K562 (cell line): ENCODE measurements around the gene WIF1. TPM values are rescaled to one million over a fixed set of nuclear protein-coding genes. Genes with fewer than 3 reads are reported as not detected.

Experiments used
- ATAC-seq: fragments of 200-7000 bp; cut with Tn5 transposase; 3 replicates; pipeline ENCODE4 v1.9.1; 2020; ENCODE audit warnings: moderate library complexity
- BruUV-seq: library from RNA; stranded (reverse); fragments of 400-500 nt; replicated peaks from 2 replicates; lab custom pipeline; 2021; lab: Mats Ljungman, UMichigan
- CTCF ChIA-PET: fragments of 300-600 bp; formaldehyde crosslinking; extraction: SDS; loops from one replicate; lab custom pipeline; 2021; ENCODE audit warnings: low intra/inter-chr PET ratio; lab: Yijun Ruan, JAX
- POLR2A ChIA-PET: fragments of 300-600, 350-650 bp; sonication (Branson Sonifier 250); formaldehyde crosslinking; extraction: SDS; loops from one replicate; lab custom pipeline; 2021; ENCODE audit warnings: antibody characterized with exemption, inconsistent platforms; lab: Yijun Ruan, JAX
- DNase-seq, 4 experiments: peaks; one replicate each; pipeline versions ENCODE4 v3.0.0 to v3.0.0-alpha.2; 2011 to 2018; ENCODE audit warnings: low spot score in 3 of 4, mixed read lengths in 3 of 4; ENCODE audit errors: extremely low read depth in 1 of 4
- FAIRE-seq: peaks from 2 replicates; lab custom pipeline; 2011; peaks lifted over from hg19 to GRCh38; lab: Jason Lieb, UNC
- H2AFZ ChIP-seq: 2 replicates; pipeline ENCODE4 v1.6.0; 2011; ENCODE audit warnings: low read depth, low read length, control low read depth, inconsistent platforms
- H3K27ac ChIP-seq: fragments of 200-600 bp; 3 replicates; pipeline ENCODE4 v1.8.0; 2011; ENCODE audit warnings: low read depth, mild to moderate bottlenecking, control low read depth, inconsistent platforms, low read length, moderate library complexity, mixed read lengths; ENCODE audit errors: extremely low read depth
- H3K27me3 ChIP-seq, 2 experiments: fragments of 300-600 bp in 1 of 2; 2 replicates in 1 of 2; 3 replicates in 1 of 2; pipeline versions ENCODE4 v1.6.0 to v1.8.0; 2011; ENCODE audit warnings: inconsistent platforms in 2 of 2, low read length in 2 of 2, mild to moderate bottlenecking in 1 of 2, mixed read lengths in 1 of 2, moderate library complexity in 1 of 2; ENCODE audit not compliant: control insufficient read depth in 2 of 2, insufficient read depth in 2 of 2
- H3K36me3 ChIP-seq: fragments of 300-600 bp; 3 replicates; pipeline ENCODE4 v1.8.0; 2011; ENCODE audit warnings: mild to moderate bottlenecking, low read length, inconsistent platforms; ENCODE audit not compliant: control insufficient read depth, insufficient read depth
- H3K4me1 ChIP-seq, 2 experiments: fragments of 200-600 bp in 1 of 2; replicated peaks in 1 of 2; 2 replicates in 1 of 2; 3 replicates in 1 of 2; pipeline versions ENCODE4 v1.5.1 to v1.8.0; 2011; ENCODE audit warnings: inconsistent platforms in 2 of 2, low read length in 2 of 2, mild to moderate bottlenecking in 1 of 2, mixed read lengths in 1 of 2, moderate library complexity in 1 of 2; ENCODE audit not compliant: control insufficient read depth in 2 of 2, insufficient read depth in 2 of 2
- H3K4me2 ChIP-seq: 2 replicates; pipeline ENCODE4 v1.6.1; 2011; ENCODE audit warnings: low read length, control low read depth, inconsistent platforms, mixed read lengths; ENCODE audit not compliant: insufficient read depth
- H3K4me3 ChIP-seq: fragments of 200-600 bp; sonication (generic), shearing (Covaris generic); 2 replicates; pipeline ENCODE4 v1.5.1; 2016; ENCODE audit warnings: control low read depth, inconsistent platforms
- H3K79me2 ChIP-seq: fragments of 200-600 bp; 3 replicates; pipeline ENCODE4 v1.8.0; 2011; ENCODE audit warnings: low read length, inconsistent platforms; ENCODE audit not compliant: control insufficient read depth, insufficient read depth
- H3K9ac ChIP-seq, 2 experiments: 2 replicates each; pipeline versions ENCODE4 v1.6.0 to v1.6.1; 2011; ENCODE audit warnings: low read depth in 2 of 2, low read length in 2 of 2, control low read depth in 1 of 2, inconsistent platforms in 1 of 2, mild to moderate bottlenecking in 1 of 2, mixed read lengths in 1 of 2; ENCODE audit not compliant: insufficient read depth in 1 of 2
- H3K9me1 ChIP-seq: one replicate; pipeline ENCODE4 v1.6.0; 2011; ENCODE audit warnings: inconsistent platforms, mild to moderate bottlenecking, low read length, moderate library complexity; ENCODE audit not compliant: control insufficient read depth, insufficient read depth
- H3K9me3 ChIP-seq: replicated peaks from 2 replicates; pipeline ENCODE4 v1.5.1; 2011; ENCODE audit warnings: low read depth, low read length, inconsistent platforms; ENCODE audit not compliant: control insufficient read depth, insufficient read depth
- H4K20me1 ChIP-seq: replicated peaks from 2 replicates; pipeline ENCODE4 v1.6.1; 2011; ENCODE audit warnings: low read length, inconsistent platforms, mixed read lengths; ENCODE audit not compliant: control insufficient read depth, insufficient read depth
- CBX2 ChIP-seq: fragments of 200-600 bp; sonication (generic); IDR thresholded peaks from one replicate; pipeline ENCODE4 v1.6.1; 2012; ENCODE audit warnings: mild to moderate bottlenecking, low read length, inconsistent platforms; ENCODE audit not compliant: insufficient read depth, poor library complexity, severe bottlenecking
- CEBPB ChIP-seq: fragments of 450-650 bp; IDR thresholded peaks from 2 replicates; pipeline ENCODE4 v1.6.1; 2016; ENCODE audit warnings: missing genetic modification characterization, missing compliant biosample characterization
- CEBPZ ChIP-seq: fragments of 150-350 bp; IDR thresholded peaks from 2 replicates; pipeline ENCODE4 v1.6.1; 2014; ENCODE audit warnings: low read depth, mild to moderate bottlenecking, low read length, borderline replicate concordance
- FOXJ2 ChIP-seq: fragments of 200-800 bp; sonication (Bioruptor generic); IDR thresholded peaks from 2 replicates; pipeline ENCODE4 v1.6.1; 2016; ENCODE audit warnings: missing genetic modification characterization, missing compliant biosample characterization
- HDAC6 ChIP-seq: IDR thresholded peaks from 2 replicates; pipeline ENCODE4 v1.6.1; 2012; ENCODE audit warnings: low read depth, mild to moderate bottlenecking, control low read depth, inconsistent platforms, low read length, moderate library complexity
- KAT7 ChIP-seq: sonication (generic); formaldehyde crosslinking; IDR thresholded peaks from 2 replicates; pipeline ENCODE4 v1.8.0; 2022; ENCODE audit warnings: missing genetic modification reagents, mild to moderate bottlenecking, borderline replicate concordance
- LEF1 ChIP-seq: fragments of 450-650 bp; IDR thresholded peaks from 2 replicates; pipeline ENCODE4 v1.6.1; 2016; ENCODE audit warnings: mild to moderate bottlenecking
- MYBL2 ChIP-seq, 2 experiments: fragments of 450-650 bp in 1 of 2; sonication (generic) in 1 of 2; formaldehyde crosslinking in 1 of 2; IDR thresholded peaks; 2 replicates each; pipeline versions ENCODE4 v1.6.1 to v1.8.1; 2017 to 2022; ENCODE audit warnings: borderline replicate concordance in 1 of 2, inconsistent platforms in 1 of 2, low read depth in 1 of 2, mild to moderate bottlenecking in 1 of 2, missing genetic modification reagents in 1 of 2, moderate library complexity in 1 of 2
- NBN ChIP-seq: fragments of 450-650 bp; IDR thresholded peaks from 2 replicates; pipeline ENCODE4 v1.6.1; 2016; ENCODE audit warnings: low read depth, mild to moderate bottlenecking
- NEUROD1 ChIP-seq: fragments of 150-350 bp; IDR thresholded peaks from 2 replicates; pipeline ENCODE4 v1.6.1; 2014; ENCODE audit warnings: borderline replicate concordance, low read length, low read depth; ENCODE audit not compliant: partially characterized antibody
- SRSF9 ChIP-seq: fragments of 200-400 bp; formaldehyde crosslinking; IDR thresholded peaks from 2 replicates; pipeline ENCODE4 v1.6.1; 2017; ENCODE audit warnings: low read depth, low read length, borderline replicate concordance
- TEAD2 ChIP-seq: fragments of 450-650 bp; IDR thresholded peaks from 2 replicates; pipeline ENCODE4 v1.6.1; 2016; ENCODE audit warnings: missing genetic modification characterization, control low read depth, missing compliant biosample characterization
- ZNF217 ChIP-seq: sonication (generic); formaldehyde crosslinking; IDR thresholded peaks from 2 replicates; pipeline ENCODE4 v1.8.0; 2022; ENCODE audit warnings: mild to moderate bottlenecking, missing genetic modification reagents
- ZNF311 ChIP-seq: fragments of 250-450 bp; sonication (Bioruptor Pico); IDR thresholded peaks from 2 replicates; pipeline ENCODE4 v1.4.0; 2020; ENCODE audit warnings: mild to moderate bottlenecking, moderate library complexity
- ZNF445 ChIP-seq: fragments of 250-450 bp; sonication (Bioruptor Pico); IDR thresholded peaks from 2 replicates; pipeline ENCODE4 v1.4.0; 2020; ENCODE audit warnings: low read depth, mild to moderate bottlenecking, moderate library complexity
- ZNF57 ChIP-seq: fragments of 450-650 bp; formaldehyde crosslinking; IDR thresholded peaks from 2 replicates; pipeline ENCODE4 v1.4.0; 2020; ENCODE audit warnings: mild to moderate bottlenecking, moderate library complexity
- ZSCAN29 ChIP-seq: fragments of 450-650 bp; IDR thresholded peaks from 2 replicates; pipeline ENCODE4 v1.6.1; 2017
- WGBS: fragments of 100-300 bp; shearing (Covaris generic); methylation state at CpG from one replicate; pipeline ENCODE4 v1.1.6; 2016; ENCODE audit warnings: low coverage, mixed read lengths; ENCODE audit not compliant: insufficient coverage; ENCODE audit errors: missing lambda C conversion rate; 5-methylcytosine and 5-hydroxymethylcytosine counted together
- in situ Hi-C: fragments of 300-500 bp; cut with MboI; formaldehyde crosslinking; loops from 4 replicates; pipeline ENCODE4 v1.15.0; 2018; ENCODE audit warnings: inconsistent platforms, mixed read lengths
- intact Hi-C: fragments of 100-400 bp; cut with micrococcal nuclease; formaldehyde crosslinking; loops from 2 replicates; pipeline ENCODE4 v1.14.2; 2022
- polyA plus RNA-seq, 8 experiments: library from polyadenylated mRNA; depleted of rRNA in 4 of 8; stranded (reverse) in 5 of 8; unstranded in 3 of 8; fragments of >200 nt; fragmentation: Nextera tagmentation in 2 of 8; fragmentation: Illumina TruSeq in 1 of 8; extraction: Ambion mirVana in 2 of 8; extraction: Trizol in 1 of 8; gene quantifications; 2 replicates each; pipeline versions ENCODE4 v1.2.1 to v1.2.3, GENCODE V29; 2011 to 2014; ENCODE audit warnings: inconsistent platforms in 1 of 8, missing spikeins in 1 of 8
- total RNA-seq, 7 experiments: library from RNA; depleted of rRNA in 6 of 7; stranded (reverse); fragments of >200 nt in 6 of 7; fragmentation: Illumina TruSeq in 2 of 7; extraction: Trizol in 2 of 7; gene quantifications; 2 replicates each; pipeline versions ENCODE4 v1.2.1 to v1.2.3, GENCODE V29; 2011 to 2021; ENCODE audit warnings: low replicate concordance in 1 of 7
- TF ChIP-seq, protein P1 (sequence below): sonication (generic); formaldehyde crosslinking; IDR thresholded peaks from 2 replicates; pipeline ENCODE4 v1.5.0; 2020; ENCODE audit warnings: missing genetic modification reagents

Gene WIF1
- total and polyA plus RNA-seq, 9 of the 15 experiments (the other 6 are each of a cell fraction or from before 2014, with no cell fraction given): not detected

DNA sequence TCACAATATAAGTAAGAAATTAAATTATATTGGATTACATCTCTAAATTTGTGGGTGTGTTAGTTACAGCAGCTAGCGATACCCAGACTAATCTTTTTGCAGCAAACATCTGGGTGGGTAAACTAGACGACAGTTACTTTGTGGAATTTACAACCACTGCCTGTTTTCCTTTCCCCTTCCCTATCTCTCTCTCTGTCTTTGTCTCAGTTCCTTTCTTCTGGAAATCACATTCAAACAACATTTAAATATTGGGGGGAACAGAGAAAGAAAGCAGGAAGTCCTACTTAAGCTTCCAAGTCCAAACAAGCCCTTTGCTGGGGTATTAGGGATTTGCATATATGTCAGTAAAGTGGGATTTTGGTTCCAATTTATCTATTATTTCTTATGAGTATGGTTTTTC, 97.6 kb downstream of the WIF1 start:
- no peak for DNase-seq
- H3K9me1 ChIP-seq: no peaks in the 10 kb centered on the region
- intact Hi-C loops: no loop called here
- H3K36me3 ChIP-seq: no peaks in the 10 kb centered on the region
- no peak for ATAC-seq
- no peaks in the 10 kb centered on the region for H3K27me3 ChIP-seq
- in situ Hi-C loops: no loop called here
- POLR2A ChIA-PET: no interaction called here
- H4K20me1 ChIP-seq: no peaks in the 10 kb centered on the region
- no TSS peak for BruUV-seq
- no peaks in the 10 kb centered on the region for H3K79me2 ChIP-seq
- H3K9me3 ChIP-seq: no peaks in the 10 kb centered on the region
- no peak overlapping the region for H3K27ac ChIP-seq
- TF ChIP-seq FOXJ2 (tag): no peak
- no peak for TF ChIP-seq NEUROD1
- TF ChIP-seq ZNF57 (CRISPR knock-in tag): no peak
- TF ChIP-seq TEAD2 (tag): no peak
- no peak for TF ChIP-seq ZSCAN29
- no peak for TF ChIP-seq CEBPB
- TF ChIP-seq CBX2: no peak
- TF ChIP-seq ZNF445 (CRISPR knock-in tag): no peak
- TF ChIP-seq ZNF217 (CRISPR knock-in tag): no peak
- no peak for TF ChIP-seq HDAC6
- TF ChIP-seq MYBL2 (IDR thresholded peaks at IDR 0.05; ENCODE audit: low read depth): no peak
- TF ChIP-seq MYBL2 (CRISPR knock-in tag; IDR thresholded peaks at IDR 0.05; ENCODE audit: borderline replicate concordance): no peak
- TF ChIP-seq, protein P1, sequence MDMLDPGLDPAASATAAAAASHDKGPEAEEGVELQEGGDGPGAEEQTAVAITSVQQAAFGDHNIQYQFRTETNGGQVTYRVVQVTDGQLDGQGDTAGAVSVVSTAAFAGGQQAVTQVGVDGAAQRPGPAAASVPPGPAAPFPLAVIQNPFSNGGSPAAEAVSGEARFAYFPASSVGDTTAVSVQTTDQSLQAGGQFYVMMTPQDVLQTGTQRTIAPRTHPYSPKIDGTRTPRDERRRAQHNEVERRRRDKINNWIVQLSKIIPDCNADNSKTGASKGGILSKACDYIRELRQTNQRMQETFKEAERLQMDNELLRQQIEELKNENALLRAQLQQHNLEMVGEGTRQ (CRISPR knock-in tag): no peak
- no peak for TF ChIP-seq LEF1
- TF ChIP-seq CEBPZ: no peak
- no peak for TF ChIP-seq NBN
- no peak for TF ChIP-seq ZNF311 (CRISPR knock-in tag)
- TF ChIP-seq KAT7 (CRISPR knock-in tag): no peak
- TF ChIP-seq SRSF9: no peak
- H3K9ac ChIP-seq: no peak overlapping the region
- no peaks in the 10 kb centered on the region for H3K4me1 ChIP-seq
- 0% methylated on average over 2 of the region's 2 CpGs for WGBS
- no peak overlapping the region for H2AFZ ChIP-seq
- CTCF ChIA-PET: no interaction called here
- no peak for FAIRE-seq
- no peak overlapping the region for H3K4me3 ChIP-seq
- H3K4me2 ChIP-seq: no peak overlapping the region
